ENCODE data around the gene C1S. TPM values are rescaled to one million over a fixed set of nuclear protein-coding genes. Genes with fewer than 3 reads are reported as not detected.

The C1S gene
- total and polyA plus RNA-seq, 2 donors (not counting 1 experiment from before 2014, with no cell fraction given): 0.21 to 0.64 TPM

- H3K9ac ChIP-seq (ENCODE audit: low read length): no peak overlapping the region
- intact Hi-C loops (cut with micrococcal nuclease): no loop called here
- no peak overlapping the region for H3K27ac ChIP-seq (ENCODE audit: low read length in 2 of 2)
- WGBS (ENCODE audit: insufficient coverage): no CpG with 5 or more reads among the region's 7 CpGs
- TF ChIP-seq CTCF (IDR thresholded peaks at IDR 0.05) (no peak), EZH2 (IDR thresholded peaks at IDR 0.05; ENCODE audit: borderline replicate concordance, insufficient read depth, low read depth, low read length, poor library complexity, severe bottlenecking) (no peak)
- no peaks in the 10 kb centered on the region for H3K9me3 ChIP-seq (ENCODE audit: control extremely low read depth in 1 of 3, control insufficient read depth in 2 of 3, insufficient read depth in 1 of 3, low read length in 2 of 3)
- no peak overlapping the region for H3K4me3 ChIP-seq (ENCODE audit: control extremely low read depth in 1 of 5, extremely low read depth in 1 of 5, insufficient read depth in 1 of 5, low read depth in 2 of 5, low read length in 4 of 5)
- Mint-ChIP-seq H3K27me3 (peaks cover 29% of the 10 kb centered on the region), H3K9me3 (ENCODE audit: insufficient read depth) (no peaks in the 10 kb centered on the region), H3K4me3 (no peak overlapping the region), H3K27ac (no peak overlapping the region), H3K4me1 (no peaks in the 10 kb centered on the region)
- H3K27me3 ChIP-seq (replicated peaks in 1 of 4; ENCODE audit: control extremely low read depth in 1 of 4, control insufficient read depth in 3 of 4, insufficient read depth in 4 of 4, low read length in 3 of 4): no peaks in the 10 kb centered on the region
- no peaks in the 10 kb centered on the region for H3K4me1 ChIP-seq (ENCODE audit: control insufficient read depth in 2 of 2, insufficient read depth in 2 of 2, low read length in 2 of 2)
- DNase-seq (no peak), ATAC-seq (ENCODE audit: low read depth) (no peak)
- H3K79me2 ChIP-seq (ENCODE audit: control insufficient read depth, insufficient read depth, low read length): no peaks in the 10 kb centered on the region
- no peaks in the 10 kb centered on the region for H3K36me3 ChIP-seq (replicated peaks in 1 of 2; ENCODE audit: control extremely low read depth in 1 of 2, control insufficient read depth in 1 of 2, extremely low read depth in 1 of 2, insufficient read depth in 2 of 2, low read length in 1 of 2)
- H2AFZ ChIP-seq (ENCODE audit: insufficient read depth, low read depth, low read length, poor library complexity, severe bottlenecking): no peak overlapping the region
- H4K20me1 ChIP-seq (ENCODE audit: control insufficient read depth, insufficient read depth, low read length, poor library complexity, severe bottlenecking): no peaks in the 10 kb centered on the region
- no peak overlapping the region for H3K4me2 ChIP-seq (replicated peaks; ENCODE audit: low read depth, low read length, poor library complexity, severe bottlenecking)
- POLR2A ChIA-PET: no interaction called here
- CTCF ChIA-PET: interaction anchor here (0.6 kb wide), 1 partner anchor 14 kb away, joined by 3 read pairs; no protein-coding TSS in a partner anchor
Measured at GRCh38 chr12:7065073-7065623, 4.6 kb downstream of the C1S start.

- H3K27ac Mint-ChIP-seq: no peak overlapping the region
Measured at GRCh38 chr12:7066596-7066995, 6.1 kb downstream of the C1S start.

More at GRCh38 chr12:7066596-7066995, 6.1 kb downstream of the C1S start:
- no peak overlapping the region for H3K4me3 ChIP-seq (ENCODE audit: control extremely low read depth in 1 of 5, extremely low read depth in 1 of 5, insufficient read depth in 1 of 5, low read depth in 2 of 5, low read length in 4 of 5)
- intact Hi-C loops (cut with micrococcal nuclease): no loop called here
- peaks cover 22% of the 10 kb centered on the region for H3K27me3 Mint-ChIP-seq
- no peaks in the 10 kb centered on the region for H3K36me3 ChIP-seq (replicated peaks in 1 of 2; ENCODE audit: control extremely low read depth in 1 of 2, control insufficient read depth in 1 of 2, extremely low read depth in 1 of 2, insufficient read depth in 2 of 2, low read length in 1 of 2)
- TF ChIP-seq CTCF (IDR thresholded peaks at IDR 0.05) (no peak), EZH2 (IDR thresholded peaks at IDR 0.05; ENCODE audit: borderline replicate concordance, insufficient read depth, low read depth, low read length, poor library complexity, severe bottlenecking) (no peak)
- no peaks in the 10 kb centered on the region for H3K9me3 Mint-ChIP-seq (ENCODE audit: insufficient read depth)
- no peaks in the 10 kb centered on the region for H3K27me3 ChIP-seq (replicated peaks in 1 of 4; ENCODE audit: control extremely low read depth in 1 of 4, control insufficient read depth in 3 of 4, insufficient read depth in 4 of 4, low read length in 3 of 4)
- CTCF ChIA-PET: interaction anchor here (0.9 kb wide), 1 partner anchor 15 kb away, joined by 4 read pairs; no protein-coding TSS in a partner anchor
- no peak overlapping the region for H3K4me2 ChIP-seq (replicated peaks; ENCODE audit: low read depth, low read length, poor library complexity, severe bottlenecking)
- no peak for ATAC-seq (ENCODE audit: low read depth)
- no peaks in the 10 kb centered on the region for H3K4me1 ChIP-seq (ENCODE audit: control insufficient read depth in 2 of 2, insufficient read depth in 2 of 2, low read length in 2 of 2)
- 86% methylated on average over 1 of the region's 2 CpGs for WGBS (ENCODE audit: insufficient coverage)
- H2AFZ ChIP-seq (ENCODE audit: insufficient read depth, low read depth, low read length, poor library complexity, severe bottlenecking): no peak overlapping the region
- H3K9me3 ChIP-seq (ENCODE audit: control extremely low read depth in 1 of 3, control insufficient read depth in 2 of 3, insufficient read depth in 1 of 3, low read length in 2 of 3): no peaks in the 10 kb centered on the region
- no peaks in the 10 kb centered on the region for H3K4me1 Mint-ChIP-seq
- no peak for DNase-seq
- H3K79me2 ChIP-seq (ENCODE audit: control insufficient read depth, insufficient read depth, low read length): no peaks in the 10 kb centered on the region
- POLR2A ChIA-PET: no interaction called here
- H4K20me1 ChIP-seq (ENCODE audit: control insufficient read depth, insufficient read depth, low read length, poor library complexity, severe bottlenecking): no peaks in the 10 kb centered on the region
- no peak overlapping the region for H3K27ac ChIP-seq (ENCODE audit: low read length in 2 of 2)
- H3K9ac ChIP-seq (ENCODE audit: low read length): no peak overlapping the region
- no peak overlapping the region for H3K4me3 Mint-ChIP-seq
